NCI-H774 (cell line): Measurements from ENCODE around the gene NDRG2.

ENCODE experiments used
- DNase-seq: peaks from one replicate; lab custom pipeline; 2025; lab: John Stamatoyannopoulos, UW

NDRG2 gene

DNA sequence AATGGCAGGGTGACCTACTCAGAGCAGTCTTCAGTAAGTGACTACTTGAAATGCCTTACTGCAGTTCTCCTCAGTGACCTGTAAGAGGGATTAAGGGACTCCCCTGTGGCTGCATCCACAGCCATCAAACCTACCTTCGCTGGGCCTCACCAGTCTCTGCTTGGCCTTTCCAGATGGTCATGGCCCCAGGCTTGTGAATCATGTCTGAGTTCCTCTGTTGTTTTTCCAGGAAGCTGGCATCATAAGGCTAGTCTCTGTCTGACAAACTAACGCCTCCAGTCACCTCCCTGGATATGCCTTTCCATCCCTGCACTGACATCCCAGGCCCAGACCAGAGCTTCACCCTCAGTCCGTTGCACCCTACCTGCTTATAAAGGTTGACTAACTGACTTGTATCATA lies 55.5 kb downstream of the NDRG2 start:
- DNase-seq, result no peak
